HG03135 (cell line): ENCODE results near the gene ANKS1B.
A peak's percentile ranks its signal among the peaks of the same experiment; 100 is the strongest.
"Not testable (repeated sequence)": the region's sequence is repeated elsewhere in the genome, so short reads cannot be mapped to it uniquely, and the experiment has no call there.

Source experiments
- ATAC-seq: cut with Tn5 transposase; IDR thresholded peaks from one replicate; pipeline ENCODE4 v1.9.1; 2021; ENCODE audit warnings: mild to moderate bottlenecking, moderate library complexity; ENCODE audit not compliant: unreplicated experiment

Gene ANKS1B

DNA sequence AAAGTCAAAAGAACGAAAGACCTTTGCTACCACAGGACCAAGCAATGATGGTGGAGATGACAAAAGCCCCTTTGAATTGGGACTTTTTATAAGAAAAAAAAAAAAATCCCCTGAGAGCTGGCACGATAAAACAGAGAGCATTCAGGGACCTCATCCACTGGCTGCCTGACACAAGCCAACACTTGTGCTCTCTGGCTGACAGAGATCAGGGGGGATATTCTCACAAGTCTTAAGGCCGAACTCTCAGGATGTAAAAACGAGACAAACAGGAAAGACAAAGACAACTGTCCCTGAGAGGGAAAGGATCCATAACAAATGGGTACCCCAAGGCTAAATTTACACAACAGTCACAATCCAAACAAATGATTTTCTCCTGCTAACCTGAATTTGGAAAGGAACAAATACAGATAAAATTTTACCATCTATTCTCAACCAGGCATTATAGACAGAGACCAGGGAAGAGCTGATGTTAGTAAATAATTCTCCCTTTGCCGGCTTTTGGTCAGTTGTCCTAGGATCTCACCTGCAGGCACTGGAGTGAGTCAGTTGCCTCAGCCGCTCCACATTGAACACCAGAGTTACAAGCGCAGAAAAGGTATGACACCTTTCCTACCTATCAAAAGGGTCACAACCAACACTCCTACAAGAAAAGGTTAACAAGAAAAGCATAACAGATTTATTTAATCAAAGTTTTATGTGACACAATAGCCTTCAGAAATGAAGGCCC lies 375.1 kb downstream of the ANKS1B start:
- no peak for ATAC-seq

DNA sequence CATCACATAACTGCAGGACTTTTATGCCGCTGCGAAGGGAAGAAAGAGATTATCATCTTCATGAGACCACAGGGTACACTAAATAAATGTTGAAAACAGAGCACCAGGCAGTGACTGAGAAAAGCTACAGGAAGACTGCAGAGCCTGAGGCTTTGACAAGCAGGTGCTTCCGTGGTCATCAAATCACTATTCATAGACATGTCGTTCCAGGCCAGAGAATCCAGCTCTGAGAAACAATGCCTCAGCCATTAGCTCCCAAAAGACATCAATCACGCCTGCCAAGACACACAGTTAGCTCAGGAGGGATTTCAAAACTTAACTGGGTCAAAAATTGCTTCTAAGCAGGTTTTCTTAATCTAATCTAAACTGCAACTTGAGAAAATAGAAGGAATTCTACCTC lies 384.3 kb downstream of the ANKS1B start:
- peak; percentile 97 for ATAC-seq

DNA sequence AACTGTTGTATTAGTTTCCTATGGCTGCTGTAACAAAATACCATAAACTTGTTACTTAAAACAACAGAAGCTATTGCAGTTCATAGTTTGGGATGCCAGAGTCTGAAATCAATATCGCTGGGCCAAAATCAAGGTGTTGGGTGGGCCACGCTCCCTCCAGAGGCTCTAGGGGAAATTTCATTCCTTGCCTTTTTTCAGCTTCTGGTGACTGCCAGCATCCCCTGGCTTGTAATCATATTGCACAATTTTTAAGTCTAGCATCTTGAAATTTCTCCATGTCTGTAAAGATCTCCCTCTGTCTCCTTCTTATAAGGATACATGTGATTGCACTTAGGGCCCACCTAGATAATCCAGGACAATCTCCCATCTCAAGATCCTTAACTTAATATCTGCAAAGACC lies 386.0 kb downstream of the ANKS1B start:
- no peak for ATAC-seq

DNA sequence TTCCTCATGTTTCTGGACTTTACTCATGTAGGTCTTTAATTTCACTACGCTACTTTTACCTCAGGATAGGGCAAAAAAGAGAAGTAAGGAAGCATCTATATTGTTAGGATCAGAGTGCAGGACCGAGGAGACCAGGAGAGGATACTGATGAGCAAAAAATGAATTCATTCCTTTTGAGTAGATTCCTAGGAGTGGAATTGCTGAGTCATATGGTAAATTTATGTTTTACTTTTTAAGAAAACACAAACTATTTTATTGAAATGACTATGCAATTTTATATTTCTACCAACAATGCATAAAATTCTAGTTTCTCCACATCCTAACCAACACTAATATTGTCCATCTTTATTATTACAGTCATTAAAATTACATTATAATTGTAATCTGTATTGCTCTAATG lies 388.0 kb downstream of the ANKS1B start:
- no peak for ATAC-seq

DNA sequence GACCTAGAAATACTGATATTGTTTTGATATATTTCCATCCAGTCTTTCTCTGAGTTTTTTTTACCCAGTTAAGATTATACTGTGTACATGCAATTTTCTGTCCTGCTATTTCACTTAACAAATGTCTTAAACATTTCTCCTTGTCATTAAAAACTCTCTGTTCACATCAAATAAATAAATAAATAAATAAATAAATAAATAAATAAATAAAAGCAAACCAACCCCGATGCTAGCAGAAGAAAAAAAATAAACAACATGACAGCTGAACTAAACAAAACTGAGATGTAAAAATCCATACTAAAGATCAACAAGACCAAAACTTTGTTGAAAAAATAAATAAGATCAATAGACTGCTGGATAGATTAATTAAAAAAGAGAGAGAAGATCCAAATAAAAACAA lies 407.6 kb downstream of the ANKS1B start:
- not testable (repeated sequence) for ATAC-seq

DNA sequence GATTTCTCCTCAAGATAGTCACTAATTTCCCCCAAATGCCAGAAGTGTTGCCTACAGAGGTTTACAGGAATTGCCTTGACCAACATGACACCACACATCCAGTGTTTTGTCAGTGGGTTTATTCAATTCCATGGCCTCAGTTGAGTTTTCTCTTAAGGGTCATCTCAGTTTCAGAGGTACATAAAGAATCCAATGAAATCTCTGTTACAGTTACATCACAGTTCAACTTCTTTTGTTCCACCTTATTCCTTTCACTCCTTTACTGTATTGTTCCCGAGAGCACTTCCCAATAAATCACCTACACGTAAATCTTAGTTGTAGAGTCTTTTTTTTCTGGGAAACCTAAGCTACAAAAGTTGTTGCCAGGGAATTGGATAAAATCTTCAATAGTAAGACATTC lies 410.8 kb downstream of the ANKS1B start:
- ATAC-seq: no peak

DNA sequence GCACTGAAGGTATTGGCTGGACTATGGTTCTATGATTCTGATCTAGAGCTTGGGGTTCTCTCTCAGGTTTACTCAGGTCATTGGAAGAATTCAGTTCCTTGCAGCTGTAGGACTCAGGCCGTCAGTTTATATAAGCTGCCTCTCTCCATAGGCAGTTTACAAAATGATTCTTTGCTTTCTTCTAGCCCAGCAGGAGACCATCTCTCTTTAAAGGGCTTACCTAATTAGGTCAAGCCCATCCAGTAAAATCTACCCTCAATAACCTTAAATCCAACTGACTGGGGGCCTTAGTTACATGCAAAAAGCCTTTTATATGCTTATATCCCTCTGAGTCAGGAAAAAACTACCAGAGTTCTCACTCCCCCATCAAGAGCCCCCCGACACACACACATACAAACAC lies 417.7 kb downstream of the ANKS1B start:
- no peak for ATAC-seq

DNA sequence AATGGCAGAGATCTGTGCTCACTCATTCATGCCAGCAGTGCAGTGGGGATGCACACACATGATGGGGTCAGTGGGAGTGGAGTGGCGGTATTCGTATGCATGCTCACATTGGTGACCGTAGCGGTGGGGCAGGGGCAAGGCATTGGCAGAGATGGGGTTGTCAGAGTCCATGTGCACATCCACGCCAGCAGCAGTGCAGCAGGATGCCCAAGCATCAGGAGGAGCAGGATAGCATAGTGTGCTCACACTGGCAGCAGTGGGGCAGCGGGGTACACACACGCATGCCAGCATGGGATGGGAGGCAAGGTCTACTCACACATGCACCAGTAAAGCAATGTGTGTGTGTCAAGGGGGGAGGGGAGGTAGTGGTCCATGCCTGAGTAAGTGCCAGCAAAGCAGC lies 426.6 kb downstream of the ANKS1B start:
- ATAC-seq: no peak

DNA sequence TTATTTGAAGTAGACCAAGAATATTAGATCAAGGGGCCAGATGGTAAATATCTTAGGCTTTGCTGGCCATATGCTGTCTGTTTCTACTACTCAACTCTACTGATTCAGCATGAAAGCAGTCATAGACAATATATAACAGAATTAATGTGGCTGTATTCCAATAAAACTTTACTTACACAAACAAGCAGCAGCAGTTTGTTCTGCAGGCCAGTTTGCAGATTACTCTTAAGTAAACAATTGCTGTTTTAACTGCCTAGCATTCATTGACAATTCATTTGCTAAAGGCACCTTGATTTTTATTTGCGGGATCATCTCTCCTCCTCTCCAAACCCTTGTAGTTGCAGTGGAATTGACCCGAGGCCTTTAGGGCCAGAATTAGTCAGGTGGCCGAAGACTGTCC lies 431.3 kb downstream of the ANKS1B start:
- no peak for ATAC-seq

DNA sequence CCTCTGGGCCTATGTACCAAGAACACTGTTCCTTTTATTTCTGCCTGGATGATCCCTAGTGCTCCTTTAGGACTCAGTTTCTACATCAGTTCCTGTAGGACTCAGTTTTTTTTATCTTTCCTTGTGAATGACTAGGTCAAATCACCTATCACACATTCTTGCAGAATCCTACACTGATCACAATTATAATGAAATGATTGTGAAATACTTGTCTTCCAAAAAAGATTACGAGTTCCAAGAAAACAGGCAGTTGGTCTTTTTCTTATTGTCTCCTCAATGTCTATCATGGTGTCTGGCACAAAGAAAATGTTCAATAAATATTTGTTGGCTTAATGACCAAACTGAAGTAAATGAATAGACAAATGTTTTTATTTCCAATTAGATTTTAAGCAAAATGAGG lies 432.7 kb downstream of the ANKS1B start:
- ATAC-seq: no peak

DNA sequence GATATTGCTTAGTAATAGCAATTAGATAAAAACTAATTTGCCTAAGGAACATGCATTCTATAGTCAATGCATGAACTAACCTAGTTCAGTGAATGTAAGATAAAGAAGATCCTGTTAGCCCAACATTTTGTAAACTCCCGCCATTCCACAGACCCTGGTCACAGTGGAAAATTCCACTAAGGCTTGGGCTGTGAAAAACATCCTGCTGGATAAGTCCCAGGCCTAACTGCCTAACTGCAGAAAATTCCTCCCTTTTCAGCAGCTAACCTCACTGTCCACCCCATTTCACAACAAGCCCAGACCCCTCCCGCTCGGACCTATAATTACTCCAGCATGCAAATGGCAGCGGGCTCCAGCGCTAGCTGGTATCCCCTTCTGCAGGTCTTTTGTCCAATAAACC lies 435.1 kb downstream of the ANKS1B start:
- ATAC-seq: no peak

DNA sequence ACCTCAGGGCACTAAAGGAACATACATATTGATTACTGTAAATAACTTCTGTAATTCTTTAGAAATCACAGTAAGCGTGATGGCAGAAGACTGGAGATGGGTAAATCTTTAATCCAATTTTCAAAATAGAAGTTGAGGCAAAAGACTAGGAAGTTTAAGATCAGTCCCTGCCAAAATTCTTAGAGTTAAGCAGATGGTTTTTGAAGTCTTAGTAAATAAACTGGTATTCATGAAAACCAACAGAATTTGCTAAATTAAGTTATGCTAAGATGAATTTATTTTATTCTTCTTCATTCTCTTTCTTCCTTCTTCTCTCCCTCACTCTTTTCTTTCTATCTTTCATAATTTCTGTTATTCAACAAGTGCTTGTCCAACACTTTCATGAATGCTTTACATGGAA lies 435.5 kb downstream of the ANKS1B start:
- ATAC-seq: no peak

DNA sequence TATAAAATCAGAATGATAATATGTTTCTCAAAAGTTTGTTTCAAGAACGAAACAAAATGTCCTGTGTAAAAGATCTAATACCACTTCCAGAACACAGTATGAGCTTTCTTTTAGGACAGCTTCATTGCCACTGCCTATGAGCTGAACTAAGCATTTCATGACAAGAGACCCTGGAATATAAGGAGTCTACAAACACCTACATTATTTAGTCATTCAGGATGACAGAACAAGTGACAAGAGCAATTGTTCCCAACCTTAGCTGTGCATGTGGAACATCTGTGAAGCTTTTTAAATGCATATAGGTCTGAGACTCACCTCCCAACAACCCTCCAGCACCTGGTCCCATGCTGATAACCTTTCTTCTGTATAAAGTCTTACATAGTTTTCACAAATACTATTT lies 440.3 kb downstream of the ANKS1B start:
- no peak for ATAC-seq

DNA sequence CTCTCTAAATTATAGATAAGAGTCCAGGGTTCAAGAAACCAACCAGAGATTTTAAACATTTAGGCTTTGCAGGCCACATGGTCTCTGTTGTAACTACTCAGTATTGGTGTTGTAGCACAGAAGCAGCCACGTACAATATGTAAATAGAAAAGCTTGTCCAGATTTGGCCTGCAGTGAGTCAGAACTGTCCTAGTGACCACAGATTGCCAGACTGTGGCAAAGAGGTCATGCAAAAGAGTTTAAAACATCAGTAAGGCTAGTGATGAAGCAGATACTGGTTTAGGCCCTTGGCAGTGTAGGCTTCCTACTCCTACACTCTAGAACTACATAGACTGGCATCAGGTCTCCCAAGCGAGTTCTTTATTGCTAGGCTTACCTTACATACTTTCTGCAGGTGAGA lies 454.8 kb downstream of the ANKS1B start:
- ATAC-seq: peak; percentile 98

DNA sequence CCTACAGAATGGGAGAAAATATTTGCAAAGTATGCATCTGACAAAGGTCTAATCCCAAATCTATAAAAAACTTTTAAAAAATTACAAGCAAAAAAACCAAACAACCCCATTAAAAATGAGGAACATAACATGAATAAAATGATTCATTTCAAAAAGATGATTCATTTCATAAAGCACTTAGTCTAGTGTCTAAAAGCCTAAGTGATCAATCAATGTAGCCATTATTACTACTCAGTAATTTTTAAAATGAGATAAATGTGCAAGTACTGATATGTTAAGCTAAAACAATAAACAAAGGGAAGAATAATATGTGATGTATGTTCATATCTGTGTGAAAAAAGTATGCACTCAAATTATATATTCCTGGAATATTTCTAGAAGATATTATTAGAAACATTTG lies 456.3 kb downstream of the ANKS1B start:
- no peak for ATAC-seq

DNA sequence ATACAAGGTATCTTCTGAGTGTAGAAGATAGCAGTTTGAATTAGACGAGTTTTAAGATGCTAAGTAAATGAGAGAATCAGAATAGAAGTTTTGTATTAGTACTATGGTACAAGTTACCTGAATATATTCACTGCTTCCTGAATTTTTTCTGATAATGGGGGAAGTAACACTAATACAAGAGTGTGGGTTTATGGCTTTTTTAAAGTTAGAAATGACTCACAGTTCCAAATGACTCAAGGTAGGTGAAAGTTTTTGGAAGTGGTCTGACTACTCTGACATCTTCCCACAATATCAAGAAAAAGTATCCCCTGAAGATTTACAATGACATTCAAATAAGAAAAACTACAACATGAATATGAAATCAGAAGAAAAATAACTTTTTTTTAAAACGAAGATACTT lies 460.9 kb downstream of the ANKS1B start:
- ATAC-seq: no peak

DNA sequence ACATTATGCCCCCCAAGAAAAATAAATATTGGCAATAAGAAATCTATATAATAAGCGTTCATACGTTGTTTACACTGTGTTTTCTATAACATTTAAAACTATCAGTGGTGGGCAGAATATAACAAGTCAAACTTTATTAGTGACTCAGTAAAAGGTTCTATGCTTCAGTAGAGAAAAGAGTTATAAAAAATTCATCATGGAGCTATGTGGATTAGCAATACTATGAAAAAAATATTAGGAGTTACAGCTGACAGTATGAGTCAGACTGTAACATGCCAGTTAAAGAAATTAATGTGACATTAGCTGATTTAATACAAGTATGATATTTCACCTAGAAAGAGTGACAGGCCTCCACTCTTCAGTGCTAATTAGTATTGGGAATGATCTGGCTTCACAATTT lies 462.3 kb downstream of the ANKS1B start:
- ATAC-seq: no peak

DNA sequence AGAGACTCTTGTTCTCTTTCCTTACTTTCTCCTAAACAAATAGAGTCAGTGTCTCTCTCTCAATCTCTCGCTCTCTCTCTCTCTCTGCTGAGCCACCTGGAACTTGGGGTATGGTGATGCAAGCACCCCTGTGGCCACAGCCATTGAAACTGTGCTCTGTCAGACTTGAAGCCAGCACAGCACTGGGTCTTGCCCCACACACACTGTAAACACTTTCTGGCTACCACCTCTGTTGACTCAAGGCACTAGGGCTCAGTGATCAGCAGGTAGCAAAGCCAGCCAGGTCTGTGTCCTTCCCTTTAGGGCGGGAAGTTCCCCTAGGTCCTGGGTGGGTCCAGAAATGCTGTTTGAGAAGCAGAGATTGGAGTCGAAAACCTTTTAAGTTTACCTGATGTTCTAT lies 463.1 kb downstream of the ANKS1B start:
- no peak for ATAC-seq

DNA sequence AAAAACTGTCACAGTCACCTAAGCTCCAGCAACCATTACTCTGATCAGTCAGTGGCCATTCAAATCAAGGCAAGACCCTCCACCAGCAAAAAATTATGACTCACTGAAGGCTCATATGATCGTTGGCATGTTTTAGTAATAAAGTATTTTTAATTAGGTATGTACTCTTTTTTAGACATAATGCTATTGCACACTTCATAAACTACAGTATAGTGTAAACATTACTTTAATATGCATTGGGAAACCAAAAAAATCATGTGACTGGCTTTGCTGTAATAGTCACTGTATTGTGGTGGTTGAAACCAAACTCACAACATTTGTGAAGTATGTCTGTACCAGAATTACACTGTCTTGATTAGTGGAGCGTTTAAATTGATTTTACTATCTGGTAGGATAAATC lies 471.7 kb downstream of the ANKS1B start:
- ATAC-seq: no peak

DNA sequence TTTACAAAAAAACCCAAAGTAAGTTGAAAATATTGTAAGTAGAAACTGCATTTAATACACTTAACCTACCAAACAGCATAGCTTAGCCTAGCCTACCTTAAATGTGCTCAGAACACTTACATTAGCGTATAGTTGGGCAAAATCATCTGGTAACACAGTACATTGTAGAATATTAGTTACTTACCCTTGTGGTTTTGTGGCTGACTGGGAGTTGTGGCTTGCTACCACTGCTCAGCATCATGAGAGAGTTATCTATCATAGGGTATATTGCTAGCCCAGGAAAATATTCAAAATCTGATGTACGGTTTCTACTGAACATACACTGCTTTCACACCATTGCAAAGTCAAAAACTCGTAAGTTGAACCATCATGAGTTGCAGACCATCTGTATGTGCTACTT lies 478.9 kb downstream of the ANKS1B start:
- ATAC-seq: no peak

DNA sequence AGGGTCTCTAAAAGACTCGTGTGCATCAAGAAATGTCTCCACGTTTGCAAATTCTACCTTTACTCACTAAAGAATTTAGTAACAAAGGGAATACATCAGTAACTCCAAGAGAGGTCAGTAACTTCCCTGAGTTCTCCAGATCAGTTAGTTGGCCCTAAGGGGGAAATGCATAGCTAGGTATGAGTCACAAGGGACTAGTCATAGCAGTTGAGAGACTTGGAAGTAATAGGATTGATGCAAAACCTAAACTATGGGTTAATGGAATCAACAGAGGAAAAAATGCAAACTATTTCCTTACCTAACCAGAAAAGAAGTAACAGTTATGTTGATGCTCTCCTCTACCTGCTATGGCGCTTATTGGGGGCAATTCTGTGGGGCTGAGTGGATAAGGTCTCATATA lies 486.0 kb downstream of the ANKS1B start:
- no peak for ATAC-seq

DNA sequence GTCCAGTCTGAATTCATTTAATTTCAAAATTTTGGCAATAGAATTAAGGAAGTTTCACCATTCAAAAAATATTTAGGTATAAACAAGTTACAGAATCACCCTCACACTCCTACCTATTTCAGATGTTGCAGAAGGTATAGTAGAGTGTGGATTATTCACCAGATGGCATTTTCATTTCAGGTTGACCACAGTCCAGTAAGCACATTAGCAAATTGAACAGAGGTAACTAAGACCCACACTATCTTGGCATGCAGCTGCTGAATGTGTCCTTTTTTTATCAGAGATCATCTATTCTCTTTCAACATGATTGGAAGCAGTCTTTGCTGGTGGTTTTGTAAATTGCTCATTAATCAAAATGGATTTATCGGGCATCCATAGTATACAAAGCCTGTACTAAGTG lies 488.9 kb downstream of the ANKS1B start:
- ATAC-seq: no peak

DNA sequence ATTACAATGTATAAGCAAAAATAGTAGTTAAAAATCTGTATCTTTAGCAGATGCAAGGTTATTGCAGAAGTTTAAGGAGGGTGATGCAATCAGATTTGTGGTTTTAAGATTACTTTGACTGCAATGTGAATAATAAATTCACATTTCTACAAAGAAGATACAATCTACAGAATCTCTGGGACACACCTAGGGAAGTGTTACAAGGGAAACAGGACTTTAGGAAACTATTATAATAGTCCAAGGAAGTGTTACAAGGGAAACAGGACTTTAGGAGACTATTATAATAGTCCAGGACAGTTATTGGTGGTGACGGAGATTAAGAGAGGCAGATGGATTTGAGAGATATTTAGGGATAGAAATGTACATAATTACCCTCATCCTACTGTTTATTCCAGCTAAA lies 491.5 kb downstream of the ANKS1B start:
- ATAC-seq: no peak
